RKO (cell line): ENCODE measurements around the gene VAC14.
"Not testable (repeated sequence)": the region's sequence is repeated elsewhere in the genome, so short reads cannot be mapped to it uniquely, and the experiment has no call there.

ENCODE experiments used
- DNase-seq: peaks from one replicate; pipeline ENCODE4 v3.0.0-alpha.2; 2016; ENCODE audit warnings: low spot score

The VAC14 gene

DNA sequence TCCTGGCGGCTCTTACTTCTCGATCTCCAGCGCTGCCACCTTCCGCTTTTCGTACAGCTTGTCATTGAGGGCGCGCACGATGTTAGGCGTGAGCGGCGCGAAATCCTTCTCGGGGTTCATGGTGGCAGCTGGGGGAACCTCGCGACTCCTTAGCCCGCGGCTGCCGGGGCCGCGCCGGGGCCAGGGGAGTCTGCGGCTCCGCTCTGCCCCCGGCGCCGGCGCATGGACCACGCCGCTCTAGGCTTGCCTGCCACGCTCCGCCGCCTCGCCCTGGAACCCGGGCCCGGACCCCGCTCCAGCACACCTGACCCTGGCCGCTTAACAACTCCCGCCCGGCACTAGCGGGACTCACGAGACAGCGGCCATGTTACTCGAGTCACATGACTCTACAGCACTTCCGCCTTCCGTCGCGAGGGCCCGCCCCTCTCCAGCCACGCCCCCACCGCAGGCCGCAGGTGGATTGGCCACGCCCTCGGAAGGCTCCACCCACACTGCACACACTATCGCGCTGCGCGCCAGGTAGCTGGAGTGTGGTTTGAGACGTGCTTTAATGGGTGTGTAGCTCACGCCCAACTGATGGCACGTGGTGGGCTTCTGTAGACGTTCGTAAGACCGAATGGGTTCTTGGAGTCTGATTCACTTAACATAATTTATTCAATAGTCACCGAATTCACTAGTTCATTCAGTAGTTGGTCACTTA lies at the start of gene VAC14:
TSS of gene VAC14 (minus strand) at position 378 of the 700 bp plus-strand sequence. CDS start at position 120, 258 bp downstream.
- peak; percentile 90 for DNase-seq

DNA sequence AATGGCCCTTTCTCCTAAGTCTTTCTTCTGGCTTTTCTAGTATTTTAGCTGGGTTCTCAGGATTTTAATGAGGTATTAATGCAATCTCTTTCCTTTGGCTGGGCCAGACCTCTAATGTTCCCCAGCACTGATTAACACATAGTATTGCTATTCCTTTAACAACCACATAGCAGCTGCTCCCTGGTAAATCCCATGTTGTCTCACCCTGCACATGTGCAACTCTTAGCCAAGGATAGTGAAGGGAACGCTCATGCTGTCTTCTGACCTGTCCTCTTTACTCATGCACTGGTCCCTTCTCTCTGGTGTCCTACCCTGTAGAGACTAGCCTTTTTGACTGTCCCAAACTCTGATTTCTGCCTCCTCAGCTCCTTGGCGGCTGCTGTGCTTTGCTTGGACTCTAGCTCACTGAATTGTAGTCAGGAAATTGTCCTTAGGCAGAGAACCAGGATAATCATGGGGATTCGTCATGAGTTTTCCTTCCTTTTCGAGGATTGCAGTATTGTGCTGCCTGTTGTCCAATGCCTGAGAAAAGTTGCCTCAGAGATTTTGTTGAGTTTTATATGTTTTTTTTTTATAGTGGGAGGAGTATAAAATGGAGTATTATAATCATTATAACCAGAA lies 22.6 kb upstream of the VAC14 start:
- DNase-seq = not testable (repeated sequence)

DNA sequence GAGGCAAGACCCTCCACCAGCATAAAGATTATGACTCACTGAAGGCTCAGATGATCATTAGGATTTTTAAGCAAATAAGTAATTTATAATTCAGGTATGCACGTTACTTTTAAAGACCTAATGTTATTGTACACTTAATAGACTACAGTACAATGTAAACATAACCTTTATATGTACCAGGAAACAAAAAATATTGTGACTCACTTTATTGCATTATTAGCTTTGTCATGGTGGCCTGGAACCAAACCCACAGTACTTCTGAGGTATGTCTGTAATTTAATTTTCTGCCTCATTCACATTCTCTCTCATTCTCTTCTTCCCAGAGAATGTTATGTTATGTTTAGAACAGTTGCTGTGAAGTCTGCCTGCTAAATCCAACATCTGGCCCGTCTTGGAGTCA lies 21.8 kb upstream of the VAC14 start:
- not testable (repeated sequence) for DNase-seq

DNA sequence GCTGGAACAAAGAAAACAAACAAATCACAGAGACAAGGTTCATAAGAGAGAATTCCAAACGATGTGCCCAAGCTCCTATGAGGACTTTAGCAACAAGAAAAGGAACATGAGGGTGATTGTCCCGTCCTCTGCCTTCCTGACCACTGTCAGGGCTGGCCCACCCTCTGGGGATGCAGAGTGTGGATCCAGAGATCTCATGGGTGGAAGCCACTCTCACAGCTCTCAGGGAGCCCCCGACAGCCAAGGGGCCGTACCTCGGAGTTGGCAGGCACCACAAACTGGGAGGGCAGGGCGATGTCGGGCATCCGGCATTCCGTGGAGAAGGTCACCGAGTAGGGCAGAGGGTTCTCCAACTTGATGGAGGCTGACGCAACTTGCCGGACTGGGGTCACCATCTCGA lies 17.1 kb upstream of the VAC14 start:
- not testable (repeated sequence) for DNase-seq

DNA sequence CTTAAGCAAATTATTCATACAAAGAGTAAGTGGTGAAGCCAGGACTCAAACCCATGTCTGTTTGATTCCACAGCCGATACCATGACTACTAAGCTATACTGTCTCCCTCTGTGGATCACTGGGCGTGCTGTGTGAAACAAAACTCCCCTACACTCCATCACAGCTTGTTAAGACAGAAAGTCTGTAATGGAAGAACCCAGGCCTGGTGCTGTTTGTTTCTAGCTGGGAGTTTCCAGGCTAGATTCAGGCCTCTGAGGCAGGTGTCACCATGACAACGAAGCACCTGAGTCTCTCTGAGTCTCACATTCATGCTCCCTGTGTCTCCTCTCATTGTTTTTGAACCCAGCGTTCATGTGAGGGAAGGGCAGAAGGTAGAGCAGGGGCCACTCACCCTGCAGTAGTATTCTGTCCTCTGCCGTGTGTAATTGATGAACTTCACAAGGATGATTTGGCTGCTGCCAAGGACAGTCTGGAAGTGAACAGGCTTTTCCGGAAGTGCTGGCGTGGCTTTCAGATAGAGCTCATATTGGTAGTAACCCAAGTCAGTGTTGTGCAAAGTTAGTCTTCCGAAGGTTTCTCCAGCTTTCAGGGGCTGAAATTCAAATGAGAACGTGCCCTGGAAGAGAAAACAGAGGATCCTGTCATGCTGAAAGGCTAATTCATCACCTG lies 8.6 kb upstream of the VAC14 start:
- no peak for DNase-seq

DNA sequence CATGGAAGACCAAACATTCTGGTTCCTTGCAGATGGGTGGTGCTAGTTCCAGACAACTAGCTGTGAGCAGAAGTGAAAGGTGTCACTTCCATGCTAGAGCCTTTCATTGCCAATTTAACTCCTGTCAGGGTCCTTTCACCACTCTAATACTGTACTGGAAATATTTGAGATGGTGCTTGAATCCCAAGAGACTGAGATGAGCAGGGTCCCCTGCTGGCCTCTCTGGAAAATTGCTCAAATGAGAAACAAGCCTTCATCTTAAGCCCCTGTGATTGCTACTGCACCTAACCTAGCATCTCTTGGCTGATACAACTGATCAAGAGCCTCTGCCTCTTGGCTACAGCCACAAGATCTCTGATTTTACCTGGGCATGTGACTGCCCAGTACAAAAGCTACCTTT lies 7.4 kb upstream of the VAC14 start:
- peak; percentile 7 for DNase-seq

DNA sequence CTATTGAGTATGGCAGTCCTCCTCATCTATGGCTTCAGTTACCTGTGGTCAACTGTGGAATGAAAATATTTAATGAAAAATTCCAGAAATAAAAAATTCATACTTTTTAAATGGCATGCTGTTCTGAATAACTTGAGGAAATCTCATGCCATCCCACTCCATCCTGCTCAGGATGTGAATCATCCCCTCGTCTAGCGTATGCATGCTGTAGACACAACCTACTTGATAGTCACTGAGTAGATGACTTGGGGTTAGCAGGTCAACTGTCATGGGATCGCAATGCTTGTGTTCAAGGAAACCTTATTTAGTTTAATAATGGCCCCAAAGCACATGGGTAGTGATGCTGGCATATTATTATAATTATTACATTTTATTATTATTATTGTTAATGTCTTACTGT lies 4.8 kb upstream of the VAC14 start:
- peak; percentile 94 for DNase-seq

DNA sequence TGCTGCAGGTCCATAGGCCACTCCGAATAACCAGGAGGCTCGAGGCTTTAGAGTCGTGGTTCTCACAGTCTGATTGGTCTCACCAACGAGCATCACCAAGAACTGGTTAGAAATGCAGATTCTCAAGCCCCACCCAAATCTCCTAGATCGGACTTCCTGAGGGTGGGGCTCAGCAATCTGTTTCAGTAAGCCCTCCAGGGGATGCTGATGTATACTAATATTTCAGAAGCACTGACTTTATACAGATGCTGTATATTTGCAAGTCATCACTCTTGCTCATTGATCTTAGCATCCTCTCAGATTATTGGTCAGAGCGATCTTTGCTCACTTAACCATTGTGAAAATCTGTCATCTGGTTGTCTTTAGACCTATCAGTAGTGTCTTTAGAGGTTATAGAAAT lies 4.4 kb upstream of the VAC14 start:
- DNase-seq = peak; percentile 63

DNA sequence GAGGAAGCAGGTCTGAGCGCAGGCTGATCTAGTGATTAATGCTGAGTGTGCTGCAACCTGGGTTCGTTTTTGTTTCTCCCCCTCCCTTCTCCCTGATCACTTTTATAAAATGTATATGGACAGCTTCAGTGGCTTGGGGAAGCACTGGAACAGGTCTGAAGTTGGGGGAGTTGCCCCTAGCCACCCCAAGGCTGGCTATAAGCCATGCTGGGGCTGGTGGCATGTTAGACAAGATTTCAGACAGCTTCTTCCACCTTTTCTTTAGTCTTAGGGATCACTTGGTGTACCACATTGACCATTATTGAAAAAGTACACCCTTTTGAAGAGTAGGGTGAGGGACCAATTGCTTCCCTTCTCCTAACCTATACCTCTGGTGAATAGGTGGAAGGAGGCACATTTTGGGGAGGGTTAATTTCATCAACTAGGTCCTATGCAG lies 3.8 kb upstream of the VAC14 start:
- no peak for DNase-seq

DNA sequence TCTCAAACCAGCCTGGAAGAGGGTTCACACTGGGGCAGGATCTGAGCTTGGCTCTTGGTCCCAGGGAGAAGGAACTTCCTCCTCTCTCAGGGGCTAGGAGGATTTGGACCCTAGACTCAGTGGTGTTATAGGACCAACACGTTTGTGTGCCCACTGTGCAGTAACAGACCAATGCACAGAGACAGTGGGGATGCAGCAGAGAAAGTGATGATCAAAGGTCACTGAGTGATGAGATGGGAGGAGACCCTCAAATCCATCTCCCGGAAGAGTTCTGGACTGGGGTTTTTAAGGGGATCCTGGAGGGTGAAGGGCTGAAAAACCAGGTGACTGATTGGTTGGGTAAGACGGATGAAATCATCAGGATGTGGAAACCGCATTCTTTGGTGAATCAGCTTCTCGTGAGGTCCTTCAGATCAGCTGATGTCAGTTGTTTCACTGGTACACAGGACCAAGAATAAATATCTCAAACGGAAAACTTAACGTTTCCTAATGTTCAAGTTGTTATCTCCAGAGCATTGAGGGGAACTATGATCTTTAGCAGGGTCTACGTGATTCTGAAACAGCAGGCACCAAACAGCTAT lies 3.3 kb upstream of the VAC14 start:
- DNase-seq = peak; percentile 91

DNA sequence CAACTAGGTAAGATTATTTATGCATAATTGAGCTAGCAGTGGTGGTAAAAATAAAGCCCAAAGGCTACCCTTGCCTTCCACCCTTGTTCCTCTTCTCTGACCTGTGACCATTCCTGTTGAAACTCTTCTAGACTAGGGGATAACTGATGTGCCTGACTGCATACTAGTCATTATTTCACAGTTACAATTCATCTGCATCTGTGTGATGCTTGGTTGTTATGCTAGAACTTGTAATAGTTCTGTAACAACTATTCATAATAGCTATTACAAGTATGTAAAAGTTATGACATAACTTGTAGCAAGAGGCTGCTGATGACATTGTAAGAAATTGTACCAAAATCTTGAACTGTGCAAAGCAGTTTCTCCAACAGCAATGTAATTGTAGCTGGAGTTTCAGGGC lies 2.4 kb upstream of the VAC14 start:
- no peak for DNase-seq

DNA sequence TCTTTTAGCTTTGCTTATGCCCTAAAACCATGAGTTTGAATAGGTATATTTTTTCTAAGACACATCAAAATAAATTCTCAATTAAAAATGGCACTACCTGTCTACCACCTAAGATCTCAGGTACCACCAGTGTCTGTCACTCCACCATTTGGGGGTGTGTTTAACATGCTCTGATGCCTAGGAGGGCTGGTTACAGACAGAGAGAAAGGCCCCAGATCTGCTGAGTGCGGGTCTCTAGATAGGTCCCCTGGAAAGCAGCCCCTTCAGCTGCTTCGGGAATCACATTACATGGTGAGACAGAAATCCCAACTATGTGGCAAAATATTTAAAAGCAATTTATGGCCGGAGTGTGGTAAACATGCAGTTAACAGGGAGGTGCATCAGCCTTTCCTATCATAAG lies 653 bp upstream of the VAC14 start:
- no peak for DNase-seq

DNA sequence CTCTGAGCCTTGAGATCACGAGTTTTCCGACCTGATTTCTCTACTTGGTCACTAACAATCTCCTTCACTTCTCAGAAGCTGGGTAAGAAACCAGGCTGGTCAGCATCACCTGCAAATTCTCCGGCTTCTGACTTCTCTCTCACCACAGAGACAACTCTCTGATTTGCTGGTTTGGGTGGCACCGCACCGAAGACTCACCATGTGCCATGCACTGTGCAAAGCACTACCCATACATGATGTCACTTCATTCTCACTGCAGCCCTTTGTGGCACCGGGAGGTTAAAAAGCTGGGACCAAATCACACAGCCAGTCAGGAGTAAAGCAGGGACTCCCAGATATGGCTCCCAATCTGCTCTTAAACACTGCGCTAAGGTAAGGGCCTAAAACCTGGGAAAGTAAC lies 647 bp downstream of the VAC14 start:
- DNase-seq = peak; percentile 67

DNA sequence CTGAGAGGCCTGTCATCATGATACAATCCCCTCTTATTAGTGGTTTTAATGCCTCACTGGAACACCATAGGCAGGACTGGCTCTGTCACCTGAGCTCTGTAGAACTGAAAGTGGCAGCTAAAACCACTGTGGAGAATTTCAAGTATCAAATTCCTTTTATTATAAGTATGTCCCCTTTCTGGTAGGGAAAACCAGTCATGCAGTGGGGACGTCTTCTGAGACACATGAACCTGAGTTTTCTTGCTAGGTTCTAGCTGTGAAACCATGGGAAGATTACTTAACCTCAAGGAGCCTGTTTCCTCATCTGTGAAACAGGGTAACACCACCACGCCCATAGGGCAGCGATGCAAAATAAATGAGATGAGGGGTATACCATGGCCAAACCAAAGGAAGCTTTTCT lies 4.7 kb downstream of the VAC14 start:
- no peak for DNase-seq

DNA sequence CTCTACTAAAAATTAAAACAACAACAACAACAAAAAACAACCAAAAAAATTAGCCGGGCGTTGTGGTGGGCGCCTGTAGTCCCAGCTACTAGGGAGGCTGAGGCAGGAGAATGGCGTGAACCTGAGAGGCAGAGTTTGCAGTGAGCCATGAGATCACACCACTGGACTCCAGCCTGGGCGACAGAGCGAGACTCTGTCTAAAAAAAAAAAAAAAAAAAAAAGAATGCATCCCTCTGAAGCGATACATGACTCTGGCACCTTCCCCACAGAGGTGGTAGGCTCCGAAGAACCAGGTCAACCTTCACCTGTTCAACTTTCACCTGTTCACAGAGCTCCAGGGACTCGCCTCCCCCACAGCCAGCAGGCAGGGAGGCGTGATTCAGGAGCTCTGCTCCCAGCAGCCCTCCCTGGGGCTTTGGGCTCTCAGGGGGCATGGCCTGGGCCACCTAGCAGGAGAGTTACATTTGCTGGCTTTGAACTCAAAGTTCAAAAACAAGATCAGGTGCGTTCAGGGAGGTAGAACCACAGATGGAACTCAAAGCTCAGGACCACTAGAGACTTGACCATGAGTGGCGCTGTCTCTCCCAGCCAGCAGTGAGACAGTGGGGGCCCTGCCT lies 5.6 kb downstream of the VAC14 start:
- DNase-seq = no peak

DNA sequence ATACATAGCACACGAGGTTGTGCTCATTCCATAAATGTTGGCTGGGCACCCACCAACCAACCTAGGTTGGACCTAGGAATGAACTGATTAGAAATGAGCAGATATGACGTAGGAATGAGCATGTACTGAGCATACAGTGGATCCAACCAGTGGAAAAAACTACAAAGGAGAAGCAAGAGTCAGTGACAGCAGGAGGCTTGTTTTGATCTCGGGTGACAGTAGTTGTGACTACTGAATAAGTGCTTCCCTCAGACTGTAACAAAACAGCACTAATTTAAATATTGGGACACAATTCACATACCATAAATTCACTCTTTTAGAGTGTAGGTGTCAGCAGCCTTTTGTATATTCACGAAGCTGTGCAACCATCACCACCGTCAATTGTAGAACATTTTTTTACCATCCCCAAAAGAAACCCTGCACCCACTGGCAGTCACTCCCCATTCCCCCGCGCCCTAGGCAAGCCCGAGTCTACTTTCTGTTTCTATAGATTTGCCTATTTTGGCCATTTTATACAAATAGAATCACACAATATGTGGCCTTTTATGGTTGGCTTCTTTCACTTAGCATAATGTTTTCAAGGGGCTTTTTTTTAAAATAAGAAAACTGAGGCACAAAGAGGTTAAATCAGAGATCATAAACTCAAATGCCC lies 7.0 kb downstream of the VAC14 start:
- DNase-seq = no peak

DNA sequence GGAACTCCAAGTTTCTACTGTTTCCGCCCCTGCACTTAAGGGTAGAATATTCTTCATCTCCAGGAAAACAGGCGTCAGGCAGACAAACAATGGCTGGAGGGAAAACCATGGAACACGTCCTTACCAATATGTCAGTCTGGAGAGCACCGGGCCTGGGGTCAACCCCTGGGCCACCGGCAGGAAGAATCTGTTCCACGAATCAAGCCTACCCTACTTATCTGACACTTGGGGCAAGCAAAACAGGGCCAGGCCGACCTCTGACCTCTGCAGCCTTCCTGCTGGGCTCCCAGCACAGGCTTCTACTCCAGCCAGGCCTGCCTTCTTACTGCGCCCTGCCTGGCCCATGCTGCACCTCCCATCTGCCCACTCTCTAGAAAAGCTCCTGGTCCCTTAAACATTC lies 10.1 kb downstream of the VAC14 start:
- no peak for DNase-seq

DNA sequence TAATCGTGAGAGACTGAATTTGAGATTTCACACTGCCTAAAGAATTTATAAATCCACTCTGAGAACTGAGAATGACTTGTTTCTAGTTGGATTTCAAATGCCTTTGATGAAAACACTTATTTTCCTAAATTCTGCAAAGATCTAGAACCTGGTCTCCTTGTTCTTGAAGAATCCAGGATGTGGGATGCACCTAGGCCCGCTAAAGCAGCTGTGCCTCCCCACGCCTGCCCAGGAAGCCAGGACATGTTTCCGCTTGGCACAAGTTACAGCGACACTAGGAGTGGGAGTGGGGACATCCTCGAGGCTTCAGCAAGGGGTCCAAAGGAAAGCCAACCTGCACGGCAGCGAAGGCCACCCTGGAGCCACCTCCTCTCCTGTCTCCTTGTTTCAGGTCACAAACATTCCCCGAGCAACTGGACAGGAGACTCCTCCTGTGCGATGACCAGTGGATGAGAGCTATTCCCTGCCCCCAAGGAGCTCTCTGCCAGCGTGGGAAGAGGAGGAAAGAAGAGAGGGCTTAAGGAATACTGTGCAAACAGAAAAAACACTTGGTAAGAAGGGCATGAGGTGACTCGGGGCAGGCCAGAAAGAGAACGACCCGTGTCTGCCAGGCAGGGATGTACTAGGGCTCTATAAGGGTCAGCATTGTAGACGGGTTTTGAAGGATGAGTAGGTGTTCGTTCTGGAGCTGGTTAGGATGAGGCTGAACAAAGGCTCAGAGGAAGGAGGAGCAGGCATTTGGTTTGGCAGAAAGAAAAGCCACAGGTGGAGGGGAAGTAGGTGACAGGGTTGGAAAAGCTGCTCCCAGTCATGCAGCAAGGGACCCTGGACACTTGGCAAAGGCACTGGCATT lies 11.1 kb downstream of the VAC14 start:
- DNase-seq = no peak

DNA sequence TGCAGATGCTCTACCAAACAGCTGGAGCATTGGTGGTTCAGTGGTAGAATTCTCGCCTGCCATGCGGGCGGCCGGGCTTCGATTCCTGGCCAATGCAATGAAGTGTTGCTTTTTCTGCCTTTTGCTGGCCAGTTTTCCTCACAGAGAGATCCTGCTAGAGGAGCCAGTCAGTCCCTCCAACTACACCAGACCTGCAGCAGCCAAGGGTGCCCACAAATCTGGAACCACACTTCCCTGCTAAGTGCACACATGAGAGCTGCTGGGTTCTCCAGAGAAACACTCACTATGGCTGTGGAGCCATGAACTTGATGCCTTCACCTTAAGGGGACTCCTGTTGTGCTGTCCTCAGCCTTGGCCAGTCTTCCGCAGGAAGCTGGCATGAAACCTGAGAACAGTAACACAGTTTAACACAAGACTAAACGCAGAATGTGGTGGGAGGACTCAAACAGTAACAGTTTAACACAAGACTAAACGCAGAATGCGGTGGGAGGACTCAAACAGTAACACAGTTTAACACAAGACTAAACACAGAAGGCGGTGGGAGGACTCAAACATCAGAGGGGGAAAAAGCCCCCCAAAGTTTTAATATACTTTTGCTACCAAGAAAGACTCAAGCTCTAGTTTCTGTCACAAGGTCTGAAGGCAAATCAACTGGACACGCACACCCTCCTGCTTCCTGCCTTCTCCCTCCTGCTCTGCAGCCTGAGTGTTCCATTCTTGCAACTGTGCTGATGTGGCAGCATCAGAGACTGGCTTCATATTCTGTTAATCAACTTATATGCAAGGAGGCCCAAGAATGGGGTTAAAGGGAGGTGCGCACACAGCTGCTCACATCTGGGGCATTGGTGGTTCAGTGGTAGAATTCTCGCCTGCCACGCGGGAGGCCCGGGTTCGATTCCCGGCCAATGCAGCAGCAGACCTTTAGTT lies 12.0 kb downstream of the VAC14 start:
- no peak for DNase-seq
